Stimulated activated naive CD4-positive, alpha-beta T cell (primary cell): ENCODE results near the gene LPP.
"Not testable (repeated sequence)": the region's sequence is repeated elsewhere in the genome, so short reads cannot be mapped to it uniquely, and the experiment has no call there.

Experiments
- DNase-seq, 6 experiments: peaks; one replicate each; lab custom pipeline; 2025; lab: John Stamatoyannopoulos, UW

LPP gene

DNA sequence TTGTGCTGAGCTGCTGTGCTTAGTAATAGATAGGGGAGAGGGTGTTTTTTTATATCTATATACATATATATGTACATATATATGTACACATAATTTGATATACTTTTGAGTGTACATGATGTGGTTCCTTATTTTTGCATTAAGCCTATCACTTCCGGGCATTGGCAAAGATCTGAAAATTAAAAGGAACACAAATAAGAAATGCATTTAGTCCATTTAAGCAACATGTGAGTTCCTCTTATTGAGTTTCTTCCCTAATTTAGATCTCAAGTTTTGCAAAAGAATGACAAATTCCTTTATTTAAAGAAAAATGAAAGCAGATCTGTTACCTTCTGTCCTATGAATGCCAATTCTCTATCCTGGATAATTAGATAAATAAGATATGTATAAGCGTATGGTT lies 435.1 kb downstream of the LPP start:
- DNase-seq: no peak

DNA sequence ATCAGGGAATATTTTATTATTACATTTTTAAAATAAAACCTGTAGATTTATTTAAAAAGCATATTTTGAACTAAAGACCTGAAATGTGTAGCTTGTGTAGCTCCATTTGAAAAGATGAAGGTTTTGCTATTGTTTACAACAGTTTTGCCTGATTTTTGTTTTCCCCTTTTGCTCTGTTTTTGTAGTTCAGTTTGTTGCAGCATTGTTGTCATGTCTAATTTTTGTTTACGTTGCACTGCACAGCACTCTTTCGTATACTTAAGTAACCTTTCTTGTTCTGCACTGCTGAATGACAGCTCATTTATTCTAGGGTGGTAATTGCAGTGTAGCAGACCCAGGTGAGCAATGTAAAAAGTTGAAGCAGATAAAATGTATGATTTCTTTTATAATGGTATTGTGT lies 435.8 kb downstream of the LPP start:
- no peak for DNase-seq

GRCh38 chr3:188590557-188590956 lies 436.6 kb downstream of the LPP start:
- no peak for DNase-seq

DNA sequence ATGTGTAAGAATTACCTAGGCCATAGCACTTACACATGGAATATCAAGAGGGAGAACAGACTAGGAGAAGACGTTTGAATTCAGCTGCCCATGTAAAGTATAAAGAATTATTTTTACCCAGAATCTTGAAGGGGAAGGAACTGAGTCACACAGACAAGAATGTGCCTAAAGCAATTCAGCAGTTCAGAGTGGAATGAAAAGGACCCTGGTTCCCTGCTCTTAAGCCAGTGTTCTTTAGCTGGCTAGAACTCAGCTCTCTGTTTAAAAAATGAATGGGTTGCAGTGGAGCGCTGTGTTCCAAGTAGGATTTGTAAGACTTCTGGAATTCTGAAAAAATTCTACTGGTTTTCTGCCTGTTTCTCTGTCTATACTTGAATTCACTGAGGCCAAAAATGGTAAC lies 440.2 kb downstream of the LPP start:
- no peak for DNase-seq

DNA sequence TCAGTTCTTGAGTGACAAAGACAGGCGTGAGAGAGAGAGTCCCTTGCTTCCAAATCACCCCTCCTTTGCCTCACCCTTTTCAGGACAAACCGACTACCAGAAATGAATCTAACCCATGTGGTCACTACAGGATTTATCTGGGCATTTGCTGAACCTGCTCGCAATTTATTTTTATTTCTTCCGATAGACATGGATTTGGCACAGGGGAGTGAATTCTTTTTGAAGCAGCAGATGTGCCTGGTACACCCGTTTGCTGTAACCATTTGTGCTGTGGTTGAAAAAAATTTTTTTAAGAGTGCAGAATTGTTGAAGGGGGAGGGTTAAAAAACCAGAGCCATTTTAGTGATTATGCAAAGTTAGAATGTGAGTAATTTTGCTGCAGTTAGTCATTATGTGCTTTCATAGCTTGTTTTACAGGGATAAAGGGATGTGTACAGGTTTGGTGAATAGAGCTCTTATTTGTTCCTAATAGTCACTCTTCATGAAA lies 442.0 kb downstream of the LPP start:
- no peak for DNase-seq

DNA sequence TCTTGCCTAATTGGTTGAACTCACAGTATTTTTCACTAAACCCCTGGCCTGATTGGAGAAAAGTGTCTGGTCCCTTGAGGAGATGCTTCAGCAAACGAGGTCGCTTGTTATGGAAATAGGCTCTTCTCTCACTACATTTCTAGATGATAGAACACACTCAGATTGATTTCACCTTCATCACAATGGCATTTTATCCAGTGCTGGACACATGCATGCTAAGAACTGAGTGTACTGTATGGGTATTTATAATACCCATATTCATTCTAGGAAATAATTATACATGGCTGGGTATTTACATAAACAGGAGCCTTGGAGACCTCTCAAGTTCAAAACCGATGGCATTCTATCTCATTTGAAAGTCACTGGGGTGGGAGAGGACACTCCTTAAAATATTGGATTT lies 444.9 kb downstream of the LPP start:
- no peak for DNase-seq

DNA sequence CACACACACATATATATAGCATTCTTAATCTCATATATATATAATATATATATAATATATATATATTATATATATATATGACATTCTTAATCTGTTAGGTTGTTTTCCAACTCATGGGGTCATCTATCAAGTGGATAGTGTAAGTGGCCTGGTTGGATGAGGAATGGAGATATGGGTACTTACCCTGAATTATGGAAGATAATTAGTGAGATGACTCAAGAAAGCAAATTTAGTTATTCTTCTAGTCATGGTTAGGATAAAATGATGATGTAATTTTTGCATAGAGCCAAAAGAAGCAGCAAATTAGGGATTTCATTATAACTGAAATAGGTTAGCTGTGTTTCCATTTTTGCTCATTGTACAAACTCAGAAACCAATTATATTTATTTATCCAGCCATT lies 448.2 kb downstream of the LPP start:
- no peak for DNase-seq

DNA sequence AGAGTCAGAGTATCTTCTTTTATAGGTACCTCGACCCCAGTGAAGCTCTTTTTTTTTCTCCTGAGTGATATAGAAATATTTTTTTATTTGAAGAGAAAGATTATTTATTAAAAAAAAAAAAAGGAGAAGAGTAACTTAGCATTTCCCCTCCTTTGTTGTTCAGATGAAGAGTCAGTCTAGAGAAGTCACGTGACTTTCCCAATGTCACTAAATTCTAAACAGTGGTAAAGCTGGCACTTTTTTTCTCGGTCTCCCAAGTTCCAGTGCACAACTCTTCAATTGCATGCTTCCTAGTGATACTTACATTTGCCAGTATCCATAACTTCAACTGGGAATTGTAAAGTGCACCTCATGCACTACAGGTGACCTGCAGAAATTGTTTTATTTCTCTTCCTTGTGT lies 448.7 kb downstream of the LPP start:
- no peak for DNase-seq

DNA sequence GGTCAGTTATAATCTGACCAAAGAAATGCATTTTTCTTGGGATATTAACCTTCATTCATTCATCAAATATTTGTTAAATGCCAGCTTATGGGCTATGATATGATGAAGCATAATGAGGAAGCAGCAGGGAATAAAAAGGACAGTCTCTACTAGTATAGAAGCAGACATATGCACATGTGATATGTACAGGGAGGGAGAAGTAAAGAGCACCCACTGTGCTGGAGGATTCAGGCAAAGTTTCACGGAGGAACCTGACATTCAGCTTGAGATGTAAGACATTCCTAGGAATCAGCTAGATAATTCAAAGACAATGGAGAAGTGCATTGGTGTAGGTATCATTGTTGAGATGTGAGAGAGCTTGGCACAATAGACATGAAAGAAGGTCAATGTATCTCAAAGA lies 450.7 kb downstream of the LPP start:
- DNase-seq: no peak

GRCh38 chr3:188605231-188605630 lies 451.3 kb downstream of the LPP start:
- no peak for DNase-seq

GRCh38 chr3:188605905-188606304 lies 451.9 kb downstream of the LPP start:
- no peak for DNase-seq

- DNase-seq: no peak
Measured at GRCh38 chr3:188607805-188608315, 453.9 kb downstream of the LPP start.

DNA sequence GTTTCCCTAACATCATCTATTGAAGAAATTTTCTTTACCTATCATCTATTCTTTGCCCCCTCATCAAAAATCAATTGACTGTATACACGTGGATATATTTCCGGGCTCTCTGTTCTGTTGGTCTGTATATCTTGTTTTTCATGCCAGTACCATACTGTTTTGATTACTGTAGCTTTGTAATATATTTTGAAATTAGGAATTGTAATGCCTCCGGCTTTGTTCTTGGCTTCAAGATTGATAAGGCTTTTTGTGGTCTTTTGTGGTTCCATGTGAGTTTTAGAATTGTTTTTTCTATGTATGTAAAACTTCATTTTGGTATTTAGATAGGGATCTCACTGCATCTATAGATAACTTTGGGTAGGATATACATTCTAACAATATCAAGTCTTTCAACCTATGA lies 454.4 kb downstream of the LPP start:
- no peak for DNase-seq

DNA sequence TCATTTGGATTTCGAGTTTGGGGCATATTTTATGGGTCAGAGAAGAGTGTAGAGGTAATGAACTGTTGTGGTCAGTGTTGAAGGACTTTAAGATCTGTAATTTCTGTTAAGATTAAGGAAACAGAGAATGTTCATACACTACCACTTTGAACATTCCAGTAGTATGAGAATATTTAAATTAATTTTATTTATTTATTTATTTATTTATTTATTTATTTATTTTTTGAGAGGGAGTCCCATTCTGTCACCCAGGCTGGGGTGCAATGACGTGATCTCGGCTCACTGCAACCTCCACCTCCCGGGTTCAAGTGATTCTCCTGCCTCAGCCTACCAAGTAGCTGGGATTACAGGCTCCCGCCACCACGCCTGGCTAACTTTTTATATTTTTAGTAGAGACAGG lies 459.8 kb downstream of the LPP start:
- not testable (repeated sequence) for DNase-seq

DNA sequence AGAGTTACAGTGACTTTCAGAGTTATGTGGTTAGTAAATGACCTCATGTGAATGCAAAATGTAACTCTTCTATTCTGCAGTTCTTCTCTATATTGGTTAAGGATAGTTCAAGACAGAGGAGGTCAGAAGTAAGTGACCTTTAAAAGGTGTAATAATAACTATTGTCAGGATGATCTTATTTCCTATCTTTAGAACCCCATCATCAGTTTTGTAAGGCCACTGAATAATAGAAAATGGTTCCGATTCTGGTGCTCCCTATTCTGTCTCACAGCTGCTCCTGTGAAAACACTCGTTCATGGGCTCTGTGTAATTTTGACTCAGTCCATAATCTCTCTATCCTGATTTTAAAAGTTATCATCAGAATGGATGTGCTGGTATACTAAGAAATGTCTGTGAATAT lies 463.3 kb downstream of the LPP start:
- no peak for DNase-seq

DNA sequence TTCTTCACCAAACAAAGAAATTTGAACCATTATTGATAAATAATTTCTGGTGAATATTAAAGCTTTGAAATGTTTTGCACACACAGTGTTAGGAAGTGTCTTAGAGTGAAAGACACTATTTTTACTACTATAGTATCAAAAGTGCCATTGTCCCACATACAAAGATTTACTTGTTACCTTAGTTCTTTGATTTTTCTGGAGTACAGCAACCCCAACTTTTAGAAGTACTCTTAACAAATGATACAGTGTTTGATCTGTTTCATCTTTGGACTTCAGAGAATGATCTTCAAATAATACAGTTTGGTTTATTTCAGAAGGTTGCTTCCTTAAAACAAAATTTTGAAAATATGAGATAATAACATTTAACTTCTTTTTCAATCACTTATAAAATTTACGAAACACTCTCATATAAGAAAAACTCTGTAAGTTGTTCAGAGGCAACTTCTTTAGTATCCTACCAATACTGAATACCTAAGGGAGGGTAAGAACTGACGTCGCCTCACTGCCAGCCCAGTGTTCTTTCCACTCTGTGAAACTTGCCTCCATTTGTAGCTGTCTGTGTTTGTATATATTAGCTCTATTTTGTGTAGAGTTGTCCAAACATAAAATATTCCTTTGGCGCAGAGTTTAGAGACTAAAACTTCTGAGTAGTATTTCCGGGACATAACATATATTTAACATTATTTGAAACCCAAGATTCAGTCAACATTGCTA lies 464.2 kb downstream of the LPP start:
- no peak for DNase-seq

- DNase-seq: no peak
Measured at GRCh38 chr3:188620752-188621151, 466.8 kb downstream of the LPP start.

GRCh38 chr3:188624384-188624783 lies 470.4 kb downstream of the LPP start:
- DNase-seq: no peak

GRCh38 chr3:188624828-188625227 lies 470.9 kb downstream of the LPP start:
- DNase-seq: no peak

- DNase-seq: no peak
Measured at GRCh38 chr3:188627652-188628051, 473.7 kb downstream of the LPP start.

- no peak for DNase-seq
Measured at GRCh38 chr3:188631291-188632010, 477.5 kb downstream of the LPP start.

- DNase-seq: no peak
Measured at GRCh38 chr3:188633206-188633605, 479.2 kb downstream of the LPP start.

DNA sequence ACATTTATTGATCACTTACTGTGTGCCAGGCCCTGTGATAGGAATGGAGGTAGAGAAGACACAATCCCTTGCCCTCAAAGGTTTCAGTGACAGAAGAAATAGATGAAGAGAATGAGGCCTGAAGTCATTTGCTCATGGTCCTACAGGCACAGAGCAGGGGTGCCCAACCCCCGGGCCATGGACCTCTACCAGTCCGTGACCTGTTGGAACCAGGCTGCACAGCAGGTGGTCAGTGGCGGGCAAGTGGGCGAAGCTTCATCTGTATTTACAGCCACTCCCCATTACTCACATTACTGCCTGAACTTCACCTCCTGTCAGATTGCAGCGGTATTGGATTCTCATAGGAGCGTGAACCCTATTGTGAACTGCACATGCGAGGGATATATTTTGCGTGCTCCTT lies 480.3 kb downstream of the LPP start:
- no peak for DNase-seq
